ENCODE results near the gene MFNG.
A peak's percentile ranks its signal among the peaks of the same experiment; 100 is the strongest.
"Not testable (repeated sequence)": the region's sequence is repeated elsewhere in the genome, so short reads cannot be mapped to it uniquely, and the experiment has no call there.

Gene MFNG

GRCh38 chr22:37486224-37486845 lies at the start of gene MFNG:
Gene MFNG, minus strand, starts transcription at chr22:37486384. Its CDS starts 207 bp downstream, at chr22:37486177.
- DNase-seq (ENCODE audit: low spot score) (no peak), FAIRE-seq (no peak)

- DNase-seq (ENCODE audit: low spot score) (no peak), FAIRE-seq (no peak)
Observed at GRCh38 chr22:37535159-37535558, 49.0 kb upstream of the MFNG start.

- DNase-seq (ENCODE audit: low spot score) (no peak), FAIRE-seq (peak; percentile 78)
Observed at GRCh38 chr22:37534445-37534844, 48.3 kb upstream of the MFNG start.

DNA sequence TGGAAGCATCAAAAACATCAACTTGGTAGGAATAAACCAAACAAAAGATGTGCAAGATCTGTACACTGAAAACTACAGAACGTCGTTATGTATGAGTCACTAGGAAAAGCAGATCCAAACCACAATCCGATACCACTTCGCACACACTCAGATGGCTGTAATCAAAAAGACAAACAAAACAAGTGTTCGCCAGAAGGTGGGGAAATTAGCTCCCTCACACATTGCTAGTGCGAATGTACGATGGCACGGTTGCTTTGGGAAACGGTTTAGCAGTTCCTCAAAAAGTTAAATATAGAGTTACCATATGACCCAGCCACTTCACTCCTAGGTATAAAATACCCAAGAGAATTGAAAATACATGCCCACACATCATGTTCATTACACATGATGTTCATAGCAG lies 47.8 kb upstream of the MFNG start:
- DNase-seq (ENCODE audit: low spot score) = no peak
- FAIRE-seq = peak; percentile 74

DNA sequence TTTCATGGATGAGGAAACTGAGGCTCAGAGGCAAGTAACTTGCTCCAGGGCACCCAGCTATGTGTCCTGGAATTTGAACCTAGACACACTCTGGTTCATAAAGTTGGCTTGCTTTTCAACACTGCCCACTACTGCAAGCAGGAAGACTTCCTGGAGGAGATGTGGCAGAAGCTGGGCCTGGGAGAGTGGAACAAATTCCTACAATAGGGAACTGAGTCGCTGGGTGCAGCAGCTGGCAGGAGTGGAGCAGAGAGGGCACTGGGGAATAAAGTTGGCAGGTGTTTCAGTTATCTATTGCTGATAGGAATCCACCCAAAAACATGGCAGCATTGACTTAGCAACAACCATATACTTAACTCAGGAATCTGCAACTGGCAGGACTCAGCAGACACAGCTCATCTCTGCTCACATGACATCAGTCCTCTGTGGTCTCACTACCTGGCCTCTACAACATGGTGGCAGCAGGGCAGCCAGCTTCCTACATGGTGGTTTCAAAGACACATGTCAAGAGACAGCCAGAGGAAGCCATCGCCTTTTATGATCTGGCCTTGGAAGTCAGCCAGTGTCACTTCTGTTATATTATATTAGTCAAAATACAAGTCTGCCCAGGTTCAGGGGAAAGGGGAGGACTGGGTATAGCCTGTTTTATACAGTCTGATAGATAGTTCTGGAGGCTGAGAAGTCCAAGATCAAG lies 43.6 kb upstream of the MFNG start:
- FAIRE-seq (no peak), DNase-seq (ENCODE audit: low spot score) (no peak)

- not testable (repeated sequence) for FAIRE-seq; DNase-seq (ENCODE audit: low spot score)
Observed at GRCh38 chr22:37527952-37528351, 41.8 kb upstream of the MFNG start.

DNA sequence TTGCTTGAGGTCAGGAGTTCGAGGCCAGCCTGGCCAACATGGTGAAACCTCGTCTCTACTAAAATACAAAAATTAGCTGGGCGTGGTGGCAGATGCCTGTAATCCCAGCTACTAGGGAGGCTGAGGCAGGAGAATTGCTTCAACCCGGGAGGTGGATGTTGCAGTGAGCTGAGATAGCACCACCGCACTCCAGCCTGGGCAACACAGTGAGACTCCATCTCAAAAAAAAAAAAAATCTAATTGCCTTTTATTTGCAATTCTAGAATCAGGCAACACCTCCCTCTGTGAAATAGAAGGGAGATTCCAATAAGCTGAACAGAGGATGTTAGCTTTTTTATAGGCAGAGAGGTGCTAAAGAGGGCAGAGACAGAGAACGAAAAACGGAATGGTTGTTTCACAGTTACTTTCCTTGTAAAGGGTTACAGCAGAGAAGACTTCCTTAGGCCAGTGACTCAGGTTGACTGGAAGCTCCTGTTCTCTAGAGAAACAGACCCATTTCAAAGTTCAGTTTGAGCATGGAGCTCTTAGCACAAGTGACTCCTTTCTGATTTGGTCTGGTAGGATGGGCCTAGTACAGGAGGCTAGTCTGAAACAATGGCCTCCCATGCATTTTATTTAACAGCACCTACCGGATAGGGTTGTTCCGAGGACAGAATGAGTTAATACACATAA lies 41.0 kb upstream of the MFNG start:
- not testable (repeated sequence) for FAIRE-seq; DNase-seq (ENCODE audit: low spot score)

- no peak for DNase-seq (ENCODE audit: low spot score)
- peak; percentile 44 for FAIRE-seq
Observed at GRCh38 chr22:37526376-37526775, 40.2 kb upstream of the MFNG start.

- peak; percentile 61 for FAIRE-seq
- DNase-seq (ENCODE audit: low spot score) = no peak
Observed at GRCh38 chr22:37525746-37526350, 39.7 kb upstream of the MFNG start.

GRCh38 chr22:37525073-37525745 lies 39.0 kb upstream of the MFNG start:
- FAIRE-seq = peak; percentile 95

GRCh38 chr22:37522482-37522881 lies 36.3 kb upstream of the MFNG start:
- FAIRE-seq (no peak), DNase-seq (ENCODE audit: low spot score) (no peak)

More at GRCh38 chr22:37525073-37525745, 39.0 kb upstream of the MFNG start:
- peak; percentile 92 for DNase-seq (ENCODE audit: low spot score)

- FAIRE-seq (peak; percentile 5), DNase-seq (ENCODE audit: low spot score) (no peak)
Observed at GRCh38 chr22:37521236-37521739, 35.1 kb upstream of the MFNG start.

GRCh38 chr22:37520776-37521191 lies 34.6 kb upstream of the MFNG start:
- no peak for FAIRE-seq
- no peak for DNase-seq (ENCODE audit: low spot score)

- DNase-seq (ENCODE audit: low spot score) (peak; percentile 79), FAIRE-seq (peak; percentile 79)
Observed at GRCh38 chr22:37519268-37520195, 33.3 kb upstream of the MFNG start, which contains the start of gene CARD10. Gene CARD10, minus strand, starts transcription at chr22:37519415. Its CDS starts 215 bp downstream, at chr22:37519200.

- DNase-seq (ENCODE audit: low spot score) = no peak
- FAIRE-seq = peak; percentile 92
Observed at GRCh38 chr22:37518509-37519267, 32.5 kb upstream of the MFNG start.

- FAIRE-seq (no peak), DNase-seq (ENCODE audit: low spot score) (no peak)
Observed at GRCh38 chr22:37517826-37518450, 31.8 kb upstream of the MFNG start.

DNA sequence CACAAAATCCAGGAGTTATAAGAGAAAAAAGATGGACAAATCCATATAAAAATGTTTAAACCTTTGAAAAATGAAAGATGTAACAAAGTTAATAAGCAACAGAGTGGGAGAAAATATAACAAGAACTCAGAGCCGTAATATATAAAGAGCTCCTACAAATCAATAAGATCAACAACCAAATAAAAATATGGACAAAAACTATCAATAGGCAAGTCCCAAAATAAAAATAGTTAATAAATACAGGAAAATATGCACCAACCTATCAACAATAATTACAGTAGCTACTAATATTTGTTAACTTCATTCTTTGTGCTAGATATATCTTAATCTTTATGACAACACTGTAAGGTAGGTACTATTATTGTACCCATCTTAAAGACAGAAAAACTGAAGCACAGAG lies 30.3 kb upstream of the MFNG start:
- no peak for FAIRE-seq

GRCh38 chr22:37515901-37516300 lies 29.7 kb upstream of the MFNG start:
- FAIRE-seq (no peak), DNase-seq (ENCODE audit: low spot score) (no peak)

More for the DNA sequence above, 30.3 kb upstream of the MFNG start:
- no peak for DNase-seq (ENCODE audit: low spot score)
